Vagina (tissue), 2 donors: ENCODE data around the gene BACH1. TPM values are rescaled to one million over a fixed set of nuclear protein-coding genes. Genes with fewer than 3 reads are reported as not detected.

Experiments
- DNase-seq, 2 donors: peaks; one replicate each; pipeline ENCODE4 v3.0.0-alpha.2; 2017; ENCODE audit errors: extremely low spot score in 2 of 2
- H3K27ac ChIP-seq: fragments of 200-600 bp; sonication (generic); one replicate; pipeline ENCODE4 v1.5.1; 2019
- H3K27me3 ChIP-seq: fragments of 200-600 bp; sonication (generic); one replicate; pipeline ENCODE4 v1.5.1; 2019
- H3K36me3 ChIP-seq, 2 donors: fragments of 200-600 bp; sonication (generic); one replicate each; pipeline ENCODE4 v1.5.1; 2017 to 2019
- H3K4me1 ChIP-seq: fragments of 200-600 bp; sonication (generic); one replicate; pipeline ENCODE4 v1.5.1; 2019
- H3K4me3 ChIP-seq, 2 donors: fragments of 200-600 bp; sonication (generic); 1 replicate in 1 of 2; 2 replicates in 1 of 2; pipeline ENCODE4 v1.5.1; 2016 to 2019
- H3K9me3 ChIP-seq: fragments of 200-600 bp; sonication (generic); one replicate; pipeline ENCODE4 v1.5.1; 2019
- CTCF ChIP-seq, 3 experiments: fragments of 450-650 bp in 2 of 3; fragments of 200-600 bp in 1 of 3; sonication (generic) in 1 of 3; IDR thresholded peaks; one replicate each; pipeline ENCODE4 v1.5.1; 2017 to 2019; ENCODE audit warnings: antibody characterized with exemption in 3 of 3, mild to moderate bottlenecking in 2 of 3, moderate library complexity in 2 of 3
- POLR2A ChIP-seq, 2 donors: fragments of 450-650 bp; IDR thresholded peaks; one replicate each; pipeline ENCODE4 v1.6.1; 2017; ENCODE audit warnings: antibody characterized with exemption in 2 of 2, mild to moderate bottlenecking in 2 of 2, moderate library complexity in 2 of 2
- POLR2AphosphoS5 ChIP-seq, 2 donors: sonication (generic); formaldehyde crosslinking; IDR thresholded peaks; one replicate each; pipeline ENCODE4 v1.9.0; 2017; ENCODE audit warnings: antibody characterized with exemption in 2 of 2, mild to moderate bottlenecking in 2 of 2, low read depth in 1 of 2; ENCODE audit not compliant: insufficient read depth in 1 of 2
- intact Hi-C: fragments of 100-400 bp; cut with DNase I; formaldehyde crosslinking; loops from one replicate; pipeline ENCODE4 v1.15.1; 2023
- total RNA-seq: library from RNA; depleted of rRNA; stranded (reverse); fragments of >200 nt; gene quantifications from one replicate; pipeline ENCODE4 v1.2.3, GENCODE V29; 2016

The BACH1 gene
- total RNA-seq, 1 donor from 2014 or later, result 33.1 TPM

- Histone ChIP-seq H3K9me3 (no peaks in the 10 kb centered on the region), H3K4me1 (peaks cover 32% of the 10 kb centered on the region), H3K27ac (peak overlapping the region; percentile 54), H3K36me3 (no peaks in the 10 kb centered on the region), H3K27me3 (no peaks in the 10 kb centered on the region), H3K4me3 (no peak overlapping the region)
- DNase-seq, result no peak
- intact Hi-C loops, result no loop called here
- TF ChIP-seq CTCF (IDR thresholded peaks at IDR 0.05) (no peak), POLR2AphosphoS5 (IDR thresholded peaks at IDR 0.05; ENCODE audit: insufficient read depth in 1 of 2, low read depth in 1 of 2) (no peak), POLR2A (IDR thresholded peaks at IDR 0.05) (no peak)
Observed at GRCh38 chr21:29343519-29343918, 44.8 kb downstream of the BACH1 start.

- intact Hi-C loops, result no loop called here
- Histone ChIP-seq H3K27ac (no peak overlapping the region), H3K27me3 (no peaks in the 10 kb centered on the region), H3K4me3 (no peak overlapping the region), H3K4me1 (peaks cover 26% of the 10 kb centered on the region), H3K36me3 (no peaks in the 10 kb centered on the region), H3K9me3 (no peaks in the 10 kb centered on the region)
- DNase-seq, result no peak
- TF ChIP-seq CTCF (IDR thresholded peaks at IDR 0.05), result no peak
Observed at GRCh38 chr21:29346281-29346680, 47.6 kb downstream of the BACH1 start.

GRCh38 chr21:29346771-29347170 is 48.0 kb downstream of the BACH1 start:
- Histone ChIP-seq H3K27me3 (no peaks in the 10 kb centered on the region), H3K4me1 (peaks cover 26% of the 10 kb centered on the region), H3K9me3 (no peaks in the 10 kb centered on the region), H3K4me3 (no peak overlapping the region), H3K36me3 (no peaks in the 10 kb centered on the region), H3K27ac (no peak overlapping the region)
- DNase-seq, result no peak
- intact Hi-C loops, result no loop called here
- TF ChIP-seq CTCF (IDR thresholded peaks at IDR 0.05), result no peak

GRCh38 chr21:29347274-29347681 is 48.6 kb downstream of the BACH1 start:
- no peak for DNase-seq
- H3K4me3 ChIP-seq, result no peak overlapping the region
- no peak overlapping the region for H3K27ac ChIP-seq
- intact Hi-C loops, result no loop called here
- H3K27me3 ChIP-seq, result no peaks in the 10 kb centered on the region
- H3K36me3 ChIP-seq, result no peaks in the 10 kb centered on the region
- H3K4me1 ChIP-seq, result peaks cover 25% of the 10 kb centered on the region
- TF ChIP-seq CTCF (IDR thresholded peaks at IDR 0.05) (no peak), POLR2AphosphoS5 (IDR thresholded peaks at IDR 0.05; ENCODE audit: insufficient read depth in 1 of 2, low read depth in 1 of 2) (no peak), POLR2A (IDR thresholded peaks at IDR 0.05) (no peak)
- H3K9me3 ChIP-seq, result no peaks in the 10 kb centered on the region

- no peaks in the 10 kb centered on the region for H3K9me3 ChIP-seq
- H3K36me3 ChIP-seq, result no peaks in the 10 kb centered on the region
- TF ChIP-seq POLR2A (IDR thresholded peaks at IDR 0.05) (no peak), CTCF (IDR thresholded peaks at IDR 0.05) (no peak), POLR2AphosphoS5 (IDR thresholded peaks at IDR 0.05; ENCODE audit: insufficient read depth in 1 of 2, low read depth in 1 of 2) (no peak)
- no peak overlapping the region for H3K4me3 ChIP-seq
- H3K27ac ChIP-seq, result no peak overlapping the region
- intact Hi-C loops, result no loop called here
- DNase-seq, result no peak
- H3K27me3 ChIP-seq, result no peaks in the 10 kb centered on the region
- peaks cover 11% of the 10 kb centered on the region for H3K4me1 ChIP-seq
Observed at GRCh38 chr21:29349702-29350101, 51.0 kb downstream of the BACH1 start.
